ENCODE measurements around the gene RTN4RL2.

GRCh38 chr11:57434640-57435546 lies 25.4 kb upstream of the RTN4RL2 start:
- no peak for TF ChIP-seq CTCF (IDR thresholded peaks at IDR 0.05; ENCODE audit: extremely low read depth in 1 of 2, insufficient read depth in 1 of 2, low read depth in 1 of 2, low read length in 2 of 2)
- TF ChIP-seq POLR2A (IDR thresholded peaks at IDR 0.05; ENCODE audit: low read depth, low read length): no peak

Measured in endothelial cell of umbilical vein (primary cell).